ENCODE data around the gene TNNI3. TPM values are rescaled to one million over a fixed set of nuclear protein-coding genes. Genes with fewer than 3 reads are reported as not detected.
"Not testable (repeated sequence)": the region's sequence is repeated elsewhere in the genome, so short reads cannot be mapped to it uniquely, and the experiment has no call there.

TNNI3 gene
- total RNA-seq (2014; rRNA removed), result 0.26 and 0.92 TPM in 2 replicates
- polyA plus RNA-seq (2012), result 0.28 TPM

- no peak for DNase-seq (ENCODE audit: low read depth)
Observed at GRCh38 chr19:55157064-55157908, at the start of gene TNNI3. TSS of gene TNNI3 (minus strand) at chr19:55157732. CDS start at chr19:55157589, 143 bp downstream.

GRCh38 chr19:55206664-55207500, 49.4 kb upstream of the TNNI3 start:
- peak; percentile 81 for DNase-seq (ENCODE audit: low read depth)

GRCh38 chr19:55202199-55202598, 44.7 kb upstream of the TNNI3 start:
- not testable (repeated sequence) for DNase-seq (ENCODE audit: low read depth)

- DNase-seq (ENCODE audit: low read depth), result no peak
Observed at GRCh38 chr19:55199620-55200204, 42.2 kb upstream of the TNNI3 start.

GRCh38 chr19:55198651-55199050, 41.1 kb upstream of the TNNI3 start:
- no peak for DNase-seq (ENCODE audit: low read depth)

- no peak for DNase-seq (ENCODE audit: low read depth)
Observed at GRCh38 chr19:55197528-55197927, 40.0 kb upstream of the TNNI3 start.

- no peak for DNase-seq (ENCODE audit: low read depth)
Observed at GRCh38 chr19:55196803-55197202, 39.3 kb upstream of the TNNI3 start.

GRCh38 chr19:55193481-55193880, 35.9 kb upstream of the TNNI3 start:
- no peak for DNase-seq (ENCODE audit: low read depth)

GRCh38 chr19:55189403-55189835, 31.9 kb upstream of the TNNI3 start:
- DNase-seq (ENCODE audit: low read depth), result peak; percentile 75

GRCh38 chr19:55188625-55189024, 31.1 kb upstream of the TNNI3 start:
- no peak for DNase-seq (ENCODE audit: low read depth)

- no peak for DNase-seq (ENCODE audit: low read depth)
Observed at GRCh38 chr19:55186080-55186479, 28.5 kb upstream of the TNNI3 start.

GRCh38 chr19:55181740-55182139, 24.2 kb upstream of the TNNI3 start:
- no peak for DNase-seq (ENCODE audit: low read depth)

GRCh38 chr19:55179606-55180484, 22.3 kb upstream of the TNNI3 start, which contains the start of gene SYT5:
TSS of gene SYT5 (minus strand) at chr19:55180289. CDS start at chr19:55179041, 1,248 bp downstream.
- no peak for DNase-seq (ENCODE audit: low read depth)

GRCh38 chr19:55178781-55179599, 21.5 kb upstream of the TNNI3 start:
- peak; percentile 79 for DNase-seq (ENCODE audit: low read depth)

- DNase-seq (ENCODE audit: low read depth), result no peak
Observed at GRCh38 chr19:55176076-55176475, 18.5 kb upstream of the TNNI3 start.

- DNase-seq (ENCODE audit: low read depth), result no peak
Observed at GRCh38 chr19:55175117-55175867, 17.8 kb upstream of the TNNI3 start.

GRCh38 chr19:55174425-55175116, 17.0 kb upstream of the TNNI3 start:
- DNase-seq (ENCODE audit: low read depth), result no peak

GRCh38 chr19:55173714-55174409, 16.3 kb upstream of the TNNI3 start:
- peak; percentile 72 for DNase-seq (ENCODE audit: low read depth)

Measured in LHCN-M2 (cell line).